ENCODE measurements around the gene MGAM2.

MGAM2 gene

GRCh38 chr7:142123184-142123583, 11.7 kb downstream of the MGAM2 start:
- DNase-seq: no peak

DNA sequence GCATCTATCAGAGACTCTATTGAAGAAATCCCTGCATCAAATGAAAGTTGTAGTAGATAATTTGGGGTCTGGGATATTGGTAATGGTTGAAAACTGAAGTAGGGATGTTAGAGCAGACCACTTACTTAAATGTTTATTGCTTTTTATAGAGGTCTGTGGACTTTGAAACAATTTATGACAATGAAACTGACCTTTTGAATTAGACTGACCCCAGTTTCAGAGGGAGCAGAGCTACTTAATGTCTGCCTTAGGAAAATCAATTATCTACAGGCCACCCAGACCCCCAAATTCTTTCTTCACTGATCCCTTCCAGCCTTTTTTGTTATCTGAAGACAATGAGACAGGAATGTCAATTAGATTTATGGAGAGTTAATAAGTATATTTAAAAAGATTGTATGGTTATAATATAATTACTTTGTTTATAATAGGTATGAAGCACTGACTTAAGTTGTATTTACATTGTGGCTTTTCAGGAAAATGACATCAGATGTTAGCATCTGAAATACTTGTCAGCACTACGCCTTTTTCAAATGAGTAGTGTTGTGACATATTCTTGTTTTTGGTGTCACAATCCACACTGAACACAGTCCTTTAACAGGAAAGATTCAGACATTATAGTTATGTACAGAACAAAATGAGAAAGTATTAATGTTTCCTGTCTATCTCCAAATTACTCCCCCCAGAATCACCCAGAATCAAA, 13.9 kb downstream of the MGAM2 start:
- DNase-seq: no peak

GRCh38 chr7:142130267-142130666, 18.7 kb downstream of the MGAM2 start:
- no peak for DNase-seq

- no peak for DNase-seq
Observed at GRCh38 chr7:142131439-142132185, 20.1 kb downstream of the MGAM2 start.

GRCh38 chr7:142133731-142134148, 22.2 kb downstream of the MGAM2 start:
- no peak for DNase-seq

GRCh38 chr7:142134909-142135308, 23.4 kb downstream of the MGAM2 start:
- peak; percentile 14 for DNase-seq

GRCh38 chr7:142138996-142139395, 27.5 kb downstream of the MGAM2 start:
- DNase-seq: no peak

- no peak for DNase-seq
Observed at GRCh38 chr7:142139597-142140400, 28.3 kb downstream of the MGAM2 start.

GRCh38 chr7:142140401-142140959, 29.0 kb downstream of the MGAM2 start:
- no peak for DNase-seq

GRCh38 chr7:142142702-142143101, 31.2 kb downstream of the MGAM2 start:
- no peak for DNase-seq

DNA sequence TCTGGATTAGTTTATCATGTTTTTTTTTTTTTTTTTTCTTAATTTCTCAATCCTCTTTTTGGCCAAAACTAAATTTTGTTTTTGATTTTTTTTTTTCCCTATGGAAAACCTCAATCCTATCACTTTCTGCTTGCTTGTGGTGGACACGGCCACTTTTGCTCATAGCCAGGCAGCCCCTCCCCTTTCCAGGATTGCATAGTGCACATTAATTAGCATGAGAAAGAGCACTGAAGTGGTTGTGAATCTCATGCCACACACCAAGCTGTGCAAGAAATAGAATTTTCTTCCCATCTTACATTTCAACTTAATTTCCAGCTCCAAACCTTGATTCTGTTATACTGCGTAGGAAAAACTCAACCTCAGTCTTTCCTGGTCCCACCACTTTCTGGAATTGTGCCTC, 34.6 kb downstream of the MGAM2 start:
- no peak for DNase-seq

GRCh38 chr7:142150356-142150755, 38.8 kb downstream of the MGAM2 start:
- no peak for DNase-seq

- DNase-seq: no peak
Observed at GRCh38 chr7:142150869-142151268, 39.4 kb downstream of the MGAM2 start.

- peak; percentile 7 for DNase-seq
Observed at GRCh38 chr7:142152076-142152475, 40.6 kb downstream of the MGAM2 start.

DNA sequence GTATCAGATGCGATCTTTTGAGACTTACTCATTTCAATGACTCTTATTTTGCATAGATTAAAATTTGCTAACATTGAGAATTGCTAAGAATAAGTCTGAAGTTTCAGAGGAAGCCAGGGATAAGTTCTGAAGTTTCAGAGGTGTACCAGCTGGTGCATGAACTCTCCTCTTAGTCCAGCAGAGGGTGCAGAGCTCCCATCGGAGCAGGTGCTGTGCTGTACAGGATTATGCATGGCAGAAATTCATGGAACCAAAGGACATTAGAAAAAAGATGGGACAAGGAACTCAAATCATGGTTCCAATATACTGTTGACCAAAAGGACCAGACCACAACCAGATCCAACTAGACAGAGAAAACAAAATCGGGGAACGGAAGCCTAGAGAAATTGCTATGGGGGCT, 41.9 kb downstream of the MGAM2 start:
- peak; percentile 16 for DNase-seq

DNA sequence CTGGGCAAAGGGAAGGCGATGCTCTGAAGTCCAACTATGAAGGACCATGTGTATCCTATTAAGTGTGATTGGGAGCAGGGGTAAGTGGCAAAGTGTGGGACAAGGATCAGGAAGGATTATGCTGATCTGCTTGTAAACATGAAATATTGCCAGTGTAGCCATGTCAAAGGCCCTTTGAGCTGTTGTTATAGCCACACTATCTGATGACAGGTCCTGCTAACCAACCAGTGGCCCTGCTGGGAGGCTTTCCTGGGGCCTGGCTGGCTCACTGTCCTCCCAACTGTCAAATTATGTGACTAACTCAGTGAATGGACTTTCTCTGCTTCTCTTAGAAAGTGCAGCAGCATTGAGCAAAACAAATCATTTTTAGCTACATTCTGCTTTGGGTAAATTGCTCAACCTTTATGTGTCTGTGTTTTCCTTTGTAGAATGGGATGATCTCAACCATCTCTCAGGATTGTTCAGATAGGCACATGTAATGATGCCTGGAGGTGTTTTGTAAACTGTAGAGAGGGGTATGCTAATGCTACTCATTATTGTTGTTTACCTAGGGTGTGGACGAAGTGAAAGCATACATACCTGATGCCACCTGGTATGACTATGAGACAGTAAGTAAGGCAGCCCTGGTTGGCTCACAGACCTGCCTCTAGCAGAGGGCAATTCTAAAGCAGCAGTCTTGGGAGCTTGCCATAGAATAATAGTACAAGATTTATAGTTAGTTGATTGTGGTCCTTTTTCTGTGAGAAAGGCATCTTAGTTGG, 47.4 kb downstream of the MGAM2 start:
- peak; percentile 80 for DNase-seq

- DNase-seq: no peak
Observed at GRCh38 chr7:142161921-142162320, 50.4 kb downstream of the MGAM2 start.

DNA sequence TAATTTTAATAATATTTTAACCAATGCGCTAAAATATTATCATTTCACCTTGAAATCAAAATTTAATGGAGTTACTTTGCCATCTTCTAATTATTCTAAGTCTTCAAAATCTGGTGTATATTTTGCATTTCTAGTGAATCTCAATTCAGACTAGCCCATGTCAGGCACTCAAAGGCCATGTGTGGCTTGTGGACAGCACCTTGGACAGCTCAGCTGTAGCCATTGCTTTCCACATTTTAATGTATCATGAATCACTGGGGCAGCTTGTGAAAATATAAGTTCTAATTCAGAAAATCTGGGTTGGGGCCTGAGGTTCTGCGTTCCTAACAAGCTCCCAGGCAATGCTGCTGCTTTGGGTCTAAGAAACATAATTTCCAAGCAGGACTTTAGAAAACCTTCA, 57.2 kb downstream of the MGAM2 start:
- DNase-seq: no peak

- no peak for DNase-seq
Observed at GRCh38 chr7:142172932-142173331, 61.4 kb downstream of the MGAM2 start.

DNA sequence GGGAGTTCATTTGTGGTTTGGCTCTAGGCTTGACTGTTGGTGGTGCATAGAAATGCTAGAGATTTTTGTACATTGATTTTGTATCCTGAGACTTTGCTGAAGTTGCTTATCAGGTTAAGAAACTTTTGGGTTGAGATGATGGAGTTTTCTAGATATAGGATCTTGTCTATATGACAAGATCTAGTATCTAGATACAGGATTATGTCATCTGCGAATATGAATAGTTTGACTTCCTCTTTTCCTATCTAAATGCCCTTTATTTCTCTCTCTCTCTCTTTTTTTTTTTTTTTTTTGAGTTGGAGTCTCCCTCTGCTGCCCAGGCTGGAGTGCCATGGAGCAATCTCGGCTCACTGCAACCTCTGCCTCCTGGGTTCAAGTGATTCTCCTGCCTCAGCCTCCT, 62.9 kb downstream of the MGAM2 start:
- no peak for DNase-seq

DNA sequence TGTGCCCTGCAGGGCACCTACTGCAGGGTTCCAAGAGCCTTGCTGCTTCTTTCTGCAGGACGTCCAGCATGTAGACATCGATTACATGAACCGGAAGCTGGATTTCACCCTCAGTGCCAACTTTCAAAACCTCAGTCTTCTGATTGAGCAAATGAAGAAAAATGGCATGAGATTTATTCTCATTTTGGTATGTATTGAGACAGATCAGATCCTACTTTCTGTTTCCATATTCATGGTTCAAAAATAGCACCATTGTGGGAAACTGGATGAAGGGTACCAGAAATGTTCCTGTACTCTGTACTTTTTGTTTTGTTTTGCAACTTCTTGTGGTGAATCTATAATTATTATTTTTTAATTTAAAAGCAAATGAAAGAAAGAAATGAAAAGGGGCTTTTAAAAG, 64.1 kb downstream of the MGAM2 start:
- DNase-seq: no peak

DNA sequence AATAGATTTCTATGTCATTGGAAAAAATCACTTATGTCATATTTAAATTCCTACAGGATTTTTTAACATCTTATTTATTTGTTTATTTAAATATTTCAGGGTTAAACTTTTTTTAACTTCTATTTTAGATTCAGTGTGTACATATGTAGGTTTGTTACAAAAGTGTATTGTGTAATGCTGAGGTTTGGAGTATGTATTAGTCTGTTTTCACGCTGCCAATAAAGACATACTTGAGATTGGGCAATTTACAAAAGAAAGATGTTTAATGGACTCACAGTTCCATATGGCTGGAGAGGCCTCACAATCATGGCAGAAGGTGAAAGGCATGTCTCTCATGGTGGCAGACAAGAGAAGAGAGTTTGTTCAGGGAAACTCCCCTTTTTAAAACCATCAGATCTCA, 65.4 kb downstream of the MGAM2 start:
- DNase-seq: no peak

DNA sequence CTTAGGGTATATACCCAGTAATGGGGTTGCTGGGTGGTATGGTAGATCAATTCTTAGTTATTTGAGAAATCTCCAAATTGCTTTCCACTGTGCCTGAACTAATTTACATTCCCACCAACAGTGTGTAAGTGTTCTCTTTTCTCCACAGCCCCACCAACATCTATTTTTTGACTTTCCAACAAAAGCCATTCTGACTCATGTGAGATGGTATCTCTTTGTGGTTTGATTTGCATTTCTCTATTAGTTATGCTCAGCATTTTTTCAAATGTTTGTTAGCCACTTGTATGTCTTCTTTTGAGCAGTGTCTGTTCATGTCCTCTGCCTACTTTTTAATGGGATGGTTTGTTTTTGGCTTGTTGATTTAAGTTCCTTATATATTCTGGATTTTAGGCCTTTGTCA, 66.4 kb downstream of the MGAM2 start:
- DNase-seq: no peak
